K562 (cell line): Measurements from ENCODE around the gene KCND1. TPM values are rescaled to one million over a fixed set of nuclear protein-coding genes. Genes with fewer than 3 reads are reported as not detected.

Experiments
- ATF2 ChIP-seq: sonication (generic); formaldehyde crosslinking; IDR thresholded peaks from 2 replicates; pipeline ENCODE4 v1.8.1; 2022; ENCODE audit warnings: missing genetic modification reagents
- BRD4 ChIP-seq: fragments of 200-600 bp; sonication (generic); IDR thresholded peaks from 2 replicates; pipeline ENCODE4 v1.6.1; 2017; ENCODE audit warnings: inconsistent platforms
- CBX2 ChIP-seq: fragments of 200-600 bp; sonication (generic); IDR thresholded peaks from one replicate; pipeline ENCODE4 v1.6.1; 2012; ENCODE audit warnings: mild to moderate bottlenecking, low read length, inconsistent platforms; ENCODE audit not compliant: insufficient read depth, poor library complexity, severe bottlenecking
- DPF2 ChIP-seq: fragments of 450-650 bp; IDR thresholded peaks from 2 replicates; pipeline ENCODE4 v1.6.1; 2016
- FOXK2 ChIP-seq, 2 experiments: fragments of 450-650 bp; IDR thresholded peaks in 1 of 2; conservative IDR thresholded peaks in 1 of 2; 2 replicates each; pipeline ENCODE4 v1.6.1; 2016; ENCODE audit warnings: low read depth in 2 of 2, mild to moderate bottlenecking in 1 of 2
- GABPB1 ChIP-seq: sonication (generic); formaldehyde crosslinking; IDR thresholded peaks from 2 replicates; pipeline ENCODE4 v1.8.0; 2022; ENCODE audit warnings: mild to moderate bottlenecking, missing genetic modification reagents
- HDAC8 ChIP-seq: fragments of 450-650 bp; IDR thresholded peaks from 2 replicates; pipeline ENCODE4 v1.6.1; 2016; ENCODE audit warnings: mild to moderate bottlenecking, missing genetic modification characterization, moderate library complexity, missing compliant biosample characterization
- HNRNPUL1 ChIP-seq: fragments of 200-400 bp; formaldehyde crosslinking; IDR thresholded peaks from 2 replicates; pipeline ENCODE4 v1.6.1; 2017; ENCODE audit warnings: low read length
- JUN ChIP-seq, 2 experiments: sonication (generic) in 1 of 2; formaldehyde crosslinking in 1 of 2; IDR thresholded peaks; 2 replicates each; pipeline versions ENCODE4 v1.6.1 to v1.8.0; 2012 to 2022; ENCODE audit warnings: borderline replicate concordance in 2 of 2, mild to moderate bottlenecking in 2 of 2, improper control_type of control experiment in 1 of 2, low read depth in 1 of 2, low read length in 1 of 2, missing genetic modification reagents in 1 of 2
- JUND ChIP-seq, 2 experiments: IDR thresholded peaks; 2 replicates in 1 of 2; 3 replicates in 1 of 2; pipeline ENCODE4 v1.6.1; 2011; ENCODE audit warnings: borderline replicate concordance in 2 of 2, low read depth in 2 of 2, low read length in 2 of 2, improper control_type of control experiment in 1 of 2, missing biosample characterization in 1 of 2, missing genetic modification characterization in 1 of 2, missing genetic modification reagents in 1 of 2
- KAT2B ChIP-seq: IDR thresholded peaks from one replicate; pipeline ENCODE4 v1.6.1; 2012; ENCODE audit warnings: low read depth, mild to moderate bottlenecking, control low read depth, inconsistent platforms, low read length, moderate library complexity
- KLF10 ChIP-seq: fragments of 250-450 bp; sonication (Bioruptor Pico); IDR thresholded peaks from 2 replicates; pipeline ENCODE4 v1.6.1; 2021; ENCODE audit warnings: matching md5 sums
- MECOM ChIP-seq: fragments of 250-450 bp; sonication (Bioruptor Pico); IDR thresholded peaks from 2 replicates; pipeline ENCODE4 v1.8.0; 2022; ENCODE audit warnings: inconsistent platforms
- NUFIP1 ChIP-seq: fragments of 450-650 bp; IDR thresholded peaks from 2 replicates; pipeline ENCODE4 v1.6.1; 2018; ENCODE audit not compliant: partially characterized antibody
- POLR2AphosphoS5 ChIP-seq: IDR thresholded peaks from 2 replicates; pipeline ENCODE4 v1.6.1; 2011; ENCODE audit warnings: mild to moderate bottlenecking, low read depth, low read length, moderate library complexity; ENCODE audit not compliant: control insufficient read depth, insufficient read depth
- PTRF ChIP-seq: fragments of 450-650 bp; IDR thresholded peaks from 2 replicates; pipeline ENCODE4 v1.6.1; 2016; ENCODE audit warnings: mild to moderate bottlenecking, missing genetic modification characterization, missing compliant biosample characterization
- RAD51 ChIP-seq: fragments of 450-650 bp; IDR thresholded peaks from 2 replicates; pipeline ENCODE4 v1.7.1; 2016; ENCODE audit warnings: low read depth, mild to moderate bottlenecking, borderline replicate concordance
- SFPQ ChIP-seq: fragments of 200-400 bp; formaldehyde crosslinking; IDR thresholded peaks from 2 replicates; pipeline ENCODE4 v1.6.1; 2017; ENCODE audit warnings: mild to moderate bottlenecking, low read depth, low read length, moderate library complexity
- SIN3A ChIP-seq, 2 experiments: fragments of 150-350 bp in 1 of 2; IDR thresholded peaks; 2 replicates each; pipeline ENCODE4 v1.6.1; 2011 to 2016; ENCODE audit warnings: borderline replicate concordance in 2 of 2, low read depth in 2 of 2, low read length in 2 of 2, mild to moderate bottlenecking in 2 of 2, moderate library complexity in 2 of 2; ENCODE audit not compliant: control insufficient read depth in 1 of 2
- ZC3H11A ChIP-seq: IDR thresholded peaks from 2 replicates; pipeline ENCODE4 v1.6.1; 2012; ENCODE audit warnings: low read depth, low read length, improper control_type of control experiment
- ZFP91 ChIP-seq: sonication (generic); formaldehyde crosslinking; IDR thresholded peaks from 2 replicates; pipeline ENCODE4 v1.8.0; 2022; ENCODE audit warnings: mild to moderate bottlenecking, missing genetic modification reagents
- ZNF324 ChIP-seq: fragments of 250-450 bp; sonication (Bioruptor Pico); IDR thresholded peaks from 2 replicates; pipeline ENCODE4 v1.4.0; 2020; ENCODE audit warnings: mild to moderate bottlenecking
- polyA plus RNA-seq, 8 experiments: library from polyadenylated mRNA; depleted of rRNA in 4 of 8; stranded (reverse) in 5 of 8; unstranded in 3 of 8; fragments of >200 nt; fragmentation: Nextera tagmentation in 2 of 8; fragmentation: Illumina TruSeq in 1 of 8; extraction: Ambion mirVana in 2 of 8; extraction: Trizol in 1 of 8; gene quantifications; 2 replicates each; pipeline versions ENCODE4 v1.2.1 to v1.2.3, GENCODE V29; 2011 to 2014; ENCODE audit warnings: inconsistent platforms in 1 of 8, missing spikeins in 1 of 8
- total RNA-seq, 7 experiments: library from RNA; depleted of rRNA in 6 of 7; stranded (reverse); fragments of >200 nt in 6 of 7; fragmentation: Illumina TruSeq in 2 of 7; extraction: Trizol in 2 of 7; gene quantifications; 2 replicates each; pipeline versions ENCODE4 v1.2.1 to v1.2.3, GENCODE V29; 2011 to 2021; ENCODE audit warnings: low replicate concordance in 1 of 7

Gene KCND1
- total and polyA plus RNA-seq, 9 of the 15 experiments (the other 6 are each of a cell fraction or from before 2014, with no cell fraction given): 0.06 to 0.83 (median 0.39) TPM; not detected in 1

GRCh38 chrX:48911412-48912182, 60.0 kb downstream of the KCND1 start, which contains the start of gene SLC35A2 (continued):
- TF ChIP-seq GABPB1 (CRISPR knock-in tag) (peak; percentile 96), ZNF324 (CRISPR knock-in tag) (no peak), ATF2 (CRISPR knock-in tag) (no peak), BRD4 (no peak), HNRNPUL1 (no peak), NUFIP1 (no peak), PTRF (no peak), POLR2AphosphoS5 (peak; percentile 72; the same call in 1 of the 2 replicates), CBX2 (no peak), ZC3H11A (no peak), FOXK2 (conservative IDR thresholded peaks at IDR 0.05 in 1 of 2, IDR thresholded peaks at IDR 0.05 in 1 of 2; ENCODE audit: low read depth in 2 of 2) (0 out of 4 replicates have a peak, but pooled peaks have one; percentile 27 to 56), DPF2 (no peak), HDAC8 (tag) (no peak), KAT2B (no peak), JUN (IDR thresholded peaks at IDR 0.05; ENCODE audit: borderline replicate concordance, low read depth, low read length) (no peak), JUN (CRISPR knock-in tag; IDR thresholded peaks at IDR 0.05; ENCODE audit: borderline replicate concordance) (no peak), SIN3A (IDR thresholded peaks at IDR 0.05; ENCODE audit: borderline replicate concordance in 2 of 2, control insufficient read depth in 1 of 2, low read depth in 2 of 2, low read length in 2 of 2) (peak; percentile 81 to 84; a peak in 2 of 4 replicates), SFPQ (no peak), MECOM (CRISPR knock-in tag) (no peak), KLF10 (0 out of 2 replicates have a peak, but pooled peaks have one; percentile 3), RAD51 (no peak), JUND (IDR thresholded peaks at IDR 0.05; ENCODE audit: borderline replicate concordance, low read depth, low read length) (no peak), JUND (tag; IDR thresholded peaks at IDR 0.05; ENCODE audit: borderline replicate concordance, low read depth, low read length) (no peak), ZFP91 (no peak)
